B cell (primary cell): Measurements from ENCODE around the gene CARD10. TPM values are rescaled to one million over a fixed set of nuclear protein-coding genes. Genes with fewer than 3 reads are reported as not detected.

Source experiments
- ATAC-seq: fragments of 200-7000 bp; cut with Tn5 transposase; one replicate; pipeline ENCODE4 v1.10.0; 2021; ENCODE audit warnings: low read depth, mild to moderate bottlenecking, moderate number of reproducible peaks, moderate library complexity
- CTCF ChIA-PET: fragments of 350-600 bp; sonication (Branson Sonifier 250); formaldehyde crosslinking; loops from one replicate; lab custom pipeline; 2021; ENCODE audit warnings: antibody characterized with exemption, inconsistent platforms; lab: Charles Lee
- POLR2A ChIA-PET: fragments of 350-600 bp; sonication (Branson Sonifier 250); formaldehyde crosslinking; loops from one replicate; lab custom pipeline; 2021; ENCODE audit warnings: antibody characterized with exemption; lab: Charles Lee
- DNase-seq: peaks from one replicate; pipeline ENCODE4 v3.0.0; 2013
- H2AFZ ChIP-seq: 2 replicates; pipeline ENCODE4 v1.6.1; 2012; ENCODE audit warnings: mild to moderate bottlenecking, low read depth, low read length; ENCODE audit not compliant: insufficient read depth, poor library complexity, severe bottlenecking
- H3K27ac ChIP-seq, 2 donors: 1 replicate in 1 of 2; 2 replicates in 1 of 2; pipeline ENCODE4 v1.5.1; 2012 to 2013; ENCODE audit warnings: low read length in 2 of 2, mild to moderate bottlenecking in 2 of 2, moderate library complexity in 1 of 2
- H3K27me3 ChIP-seq, 4 experiments: fragments of 200-600 bp in 1 of 4; sonication (generic) in 1 of 4; replicated peaks in 1 of 4; 1 replicate in 2 of 4; 2 replicates in 2 of 4; pipeline versions ENCODE4 v1.6.1 to v1.7.0; 2013 to 2016; ENCODE audit warnings: low read length in 3 of 4, mild to moderate bottlenecking in 2 of 4, mixed read lengths in 1 of 4, moderate library complexity in 1 of 4; ENCODE audit not compliant: insufficient read depth in 4 of 4, control insufficient read depth in 3 of 4; ENCODE audit errors: control extremely low read depth in 1 of 4
- H3K36me3 ChIP-seq, 2 experiments: replicated peaks in 1 of 2; 1 replicate in 1 of 2; 2 replicates in 1 of 2; pipeline versions ENCODE4 v1.6.1 to v1.7.1; 2013; ENCODE audit warnings: low read length in 1 of 2; ENCODE audit not compliant: insufficient read depth in 2 of 2, control insufficient read depth in 1 of 2; ENCODE audit errors: control extremely low read depth in 1 of 2, extremely low read depth in 1 of 2
- H3K4me1 ChIP-seq, 2 donors: fragments of 200-600 bp in 1 of 2; sonication (generic) in 1 of 2; 1 replicate in 1 of 2; 2 replicates in 1 of 2; pipeline versions ENCODE4 v1.5.1 to v1.6.1; 2013 to 2017; ENCODE audit warnings: low read length in 2 of 2; ENCODE audit not compliant: control insufficient read depth in 2 of 2, insufficient read depth in 2 of 2
- H3K4me2 ChIP-seq: replicated peaks from 2 replicates; pipeline ENCODE3; 2012; ENCODE audit warnings: mild to moderate bottlenecking, low read depth, low read length; ENCODE audit not compliant: poor library complexity, severe bottlenecking
- H3K4me3 ChIP-seq, 5 experiments: fragments of 200-600 bp in 1 of 5; sonication (generic) in 1 of 5; 1 replicate in 3 of 5; 2 replicates in 2 of 5; pipeline versions ENCODE4 v1.5.1 to v1.7.0; 2011 to 2016; ENCODE audit warnings: low read length in 4 of 5, mild to moderate bottlenecking in 4 of 5, low read depth in 2 of 5, control low read depth in 1 of 5, moderate library complexity in 1 of 5; ENCODE audit not compliant: insufficient read depth in 1 of 5; ENCODE audit errors: control extremely low read depth in 1 of 5, extremely low read depth in 1 of 5
- H3K79me2 ChIP-seq: fragments of 200-600 bp; sonication (generic); one replicate; pipeline ENCODE4 v1.6.0; 2016; ENCODE audit warnings: low read length; ENCODE audit not compliant: control insufficient read depth, insufficient read depth
- H3K9ac ChIP-seq: fragments of 200-600 bp; sonication (generic); 2 replicates; pipeline ENCODE4 v1.6.1; 2017; ENCODE audit warnings: mild to moderate bottlenecking, low read length, moderate library complexity
- H3K9me3 ChIP-seq, 3 donors: one replicate each; pipeline versions ENCODE4 v1.6.1 to v1.7.1; 2013; ENCODE audit warnings: low read length in 2 of 3; ENCODE audit not compliant: control insufficient read depth in 2 of 3, insufficient read depth in 1 of 3; ENCODE audit errors: control extremely low read depth in 1 of 3
- H4K20me1 ChIP-seq: 2 replicates; pipeline ENCODE4 v1.6.0; 2012; ENCODE audit warnings: mild to moderate bottlenecking, low read length; ENCODE audit not compliant: insufficient read depth, control insufficient read depth, poor library complexity, severe bottlenecking
- H3K27ac Mint-ChIP-seq: one replicate; pipeline ENCODE4 v1.8.0; 2021; ENCODE audit warnings: mixed read lengths
- H3K27me3 Mint-ChIP-seq: one replicate; pipeline ENCODE4 v1.8.0; 2021; ENCODE audit warnings: mixed read lengths
- H3K4me1 Mint-ChIP-seq: one replicate; pipeline ENCODE4 v1.8.0; 2021; ENCODE audit warnings: mixed read lengths
- H3K4me3 Mint-ChIP-seq: one replicate; pipeline ENCODE4 v1.8.0; 2021; ENCODE audit warnings: mixed read lengths
- H3K9me3 Mint-ChIP-seq: one replicate; pipeline ENCODE4 v1.8.0; 2022; ENCODE audit warnings: mixed read lengths; ENCODE audit not compliant: insufficient read depth
- CTCF ChIP-seq: fragments of 200-600 bp; IDR thresholded peaks from one replicate; pipeline ENCODE4 v1.8.0; 2022; ENCODE audit warnings: antibody characterized with exemption, mild to moderate bottlenecking
- EZH2 ChIP-seq: IDR thresholded peaks from 2 replicates; pipeline ENCODE4 v1.6.1; 2012; ENCODE audit warnings: borderline replicate concordance, low read depth, mild to moderate bottlenecking, moderate library complexity, low read length; ENCODE audit not compliant: insufficient read depth, poor library complexity, severe bottlenecking
- WGBS: methylation state at CpG from one replicate; pipeline ENCODE4 v1.1.5; 2013; ENCODE audit warnings: missing lambda C conversion rate; ENCODE audit not compliant: insufficient coverage; 5-methylcytosine and 5-hydroxymethylcytosine counted together
- intact Hi-C: fragments of 100-400 bp; cut with micrococcal nuclease; formaldehyde crosslinking; loops from one replicate; pipeline ENCODE4 v1.10.0; 2022
- polyA minus RNA-seq: library from RNA; depleted of rRNA, polyadenylated mRNA; stranded (reverse); fragments of >200 nt; gene quantifications from 2 replicates; pipeline ENCODE4 v1.2.3, GENCODE V29; 2012
- polyA plus RNA-seq: library from polyadenylated mRNA; depleted of rRNA; stranded (reverse); fragments of >200 nt; gene quantifications from 2 replicates; pipeline ENCODE4 v1.2.3, GENCODE V29; 2012
- total RNA-seq, 2 donors: library from RNA; stranded (reverse); fragments of 120-200 nt in 1 of 2; gene quantifications; 1 replicate in 1 of 2; 2 replicates in 1 of 2; pipeline versions ENCODE4 v1.2.3 to v1.2.4, GENCODE V29; 2013 to 2022

CARD10 gene, protein sequence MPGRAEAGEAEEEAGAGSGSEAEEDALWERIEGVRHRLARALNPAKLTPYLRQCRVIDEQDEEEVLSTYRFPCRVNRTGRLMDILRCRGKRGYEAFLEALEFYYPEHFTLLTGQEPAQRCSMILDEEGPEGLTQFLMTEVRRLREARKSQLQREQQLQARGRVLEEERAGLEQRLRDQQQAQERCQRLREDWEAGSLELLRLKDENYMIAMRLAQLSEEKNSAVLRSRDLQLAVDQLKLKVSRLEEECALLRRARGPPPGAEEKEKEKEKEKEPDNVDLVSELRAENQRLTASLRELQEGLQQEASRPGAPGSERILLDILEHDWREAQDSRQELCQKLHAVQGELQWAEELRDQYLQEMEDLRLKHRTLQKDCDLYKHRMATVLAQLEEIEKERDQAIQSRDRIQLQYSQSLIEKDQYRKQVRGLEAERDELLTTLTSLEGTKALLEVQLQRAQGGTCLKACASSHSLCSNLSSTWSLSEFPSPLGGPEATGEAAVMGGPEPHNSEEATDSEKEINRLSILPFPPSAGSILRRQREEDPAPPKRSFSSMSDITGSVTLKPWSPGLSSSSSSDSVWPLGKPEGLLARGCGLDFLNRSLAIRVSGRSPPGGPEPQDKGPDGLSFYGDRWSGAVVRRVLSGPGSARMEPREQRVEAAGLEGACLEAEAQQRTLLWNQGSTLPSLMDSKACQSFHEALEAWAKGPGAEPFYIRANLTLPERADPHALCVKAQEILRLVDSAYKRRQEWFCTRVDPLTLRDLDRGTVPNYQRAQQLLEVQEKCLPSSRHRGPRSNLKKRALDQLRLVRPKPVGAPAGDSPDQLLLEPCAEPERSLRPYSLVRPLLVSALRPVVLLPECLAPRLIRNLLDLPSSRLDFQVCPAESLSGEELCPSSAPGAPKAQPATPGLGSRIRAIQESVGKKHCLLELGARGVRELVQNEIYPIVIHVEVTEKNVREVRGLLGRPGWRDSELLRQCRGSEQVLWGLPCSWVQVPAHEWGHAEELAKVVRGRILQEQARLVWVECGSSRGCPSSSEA
- total RNA-seq (not detected in 2 replicates), polyA plus RNA-seq (not detected in 2 replicates), polyA minus RNA-seq (0.17 TPM in 1 of 2 replicates, not detected in the other)
- 0.16 TPM for total RNA-seq (2013)

DNA sequence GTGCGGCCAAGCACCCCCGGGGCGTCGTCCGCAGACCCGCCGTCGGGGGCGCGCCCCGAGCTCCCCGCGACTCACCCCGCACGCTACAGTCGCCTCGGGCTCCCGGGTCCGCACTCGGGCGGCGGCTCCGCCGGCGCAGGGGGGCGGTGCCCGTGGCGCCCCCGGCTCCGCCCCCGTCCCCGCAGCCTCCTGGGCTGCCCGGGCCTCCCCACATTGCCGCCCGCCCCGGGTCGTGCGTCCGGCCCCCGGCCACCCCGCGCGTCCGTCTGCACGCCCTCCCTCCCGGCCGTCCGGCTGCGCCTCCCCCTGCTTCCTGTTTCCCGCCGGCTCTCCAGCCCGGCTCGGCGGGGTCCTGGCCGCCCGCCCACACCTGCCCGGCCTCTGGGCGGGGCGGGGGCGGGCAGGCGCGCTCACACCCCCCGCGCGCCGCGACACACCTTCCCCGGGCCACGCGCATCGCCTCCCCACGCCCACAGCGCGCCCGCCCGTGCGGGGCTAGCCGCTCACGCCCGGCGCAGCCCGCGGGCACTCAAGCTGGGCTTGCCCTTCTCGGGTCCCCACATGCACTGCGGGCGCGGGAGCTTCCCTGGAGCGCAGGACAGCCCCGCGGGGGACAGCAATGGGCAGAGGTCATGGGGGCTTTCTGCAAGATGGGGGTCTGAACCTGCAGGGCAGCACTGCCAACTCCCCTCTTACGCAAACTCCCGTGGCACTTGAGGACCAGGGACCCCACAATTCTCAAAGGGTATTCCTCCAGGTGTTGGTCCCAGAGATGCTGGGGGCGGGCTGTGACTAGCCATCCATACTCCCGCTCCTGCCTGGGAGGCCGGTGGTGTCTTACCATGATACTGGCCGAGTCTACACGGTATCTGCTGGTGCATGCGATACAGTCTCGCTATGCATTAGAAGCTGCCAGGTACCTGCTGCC is at the start of gene CARD10:
TSS of gene CARD10 (minus strand) at position 148 of the 928 bp plus-strand sequence. CDS start 215 bp downstream, outside the sequence.
- WGBS = 8% methylated on average over 99 of the region's 99 CpGs
- no peaks in the 10 kb centered on the region for H4K20me1 ChIP-seq
- no peak within 1 kb of the TSS for H3K27ac Mint-ChIP-seq

More for the DNA sequence above, at the start of gene CARD10:
- H3K27me3 Mint-ChIP-seq = peaks cover 55% of the 10 kb centered on the region
- TF ChIP-seq EZH2 = no peak
- no peak for TF ChIP-seq CTCF
- intact Hi-C loops = no loop called here
- H3K9ac ChIP-seq = peak within 1 kb of the TSS; percentile 53
- H3K27me3 ChIP-seq = peaks cover 0 to 49% (median 12%) of the 10 kb centered on the region in 4 experiments
- H3K4me1 ChIP-seq = peaks cover 5 to 10% of the 10 kb centered on the region in 2 donors
- peak; percentile 36 for ATAC-seq
- peak within 1 kb of the TSS in 3 of 5 experiments; percentile 41 to 49 (median 44) for H3K4me3 ChIP-seq
- H3K79me2 ChIP-seq = no peaks in the 10 kb centered on the region
- H3K9me3 ChIP-seq = peaks cover 0 to 5% (median 0%) of the 10 kb centered on the region in 3 donors
- H3K4me2 ChIP-seq = peak within 1 kb of the TSS; percentile 91
- peak; percentile 43 for DNase-seq
- ChIA-PET POLR2A (no interaction called here), CTCF (no interaction called here)
- H3K4me3 Mint-ChIP-seq = peak within 1 kb of the TSS; percentile 74
- peak within 1 kb of the TSS; percentile 69 for H2AFZ ChIP-seq
- peaks cover 6% of the 10 kb centered on the region for H3K4me1 Mint-ChIP-seq
- no peaks in the 10 kb centered on the region for H3K36me3 ChIP-seq
- no peak within 1 kb of the TSS for H3K27ac ChIP-seq
- no peaks in the 10 kb centered on the region for H3K9me3 Mint-ChIP-seq
